ENCODE results near the gene ZNF544.

The ZNF544 gene

GRCh38 chr19:58228585-58229254 lies at the start of gene ZNF544:
TSS of gene ZNF544 (plus strand) at chr19:58228914. CDS start at chr19:58244024, 15,110 bp downstream.
- peak; percentile 22 to 37 for DNase-seq (ENCODE audit: low read depth in 2 of 2)

- peak; percentile 15 to 38 for DNase-seq (ENCODE audit: low read depth in 2 of 2)
Measured at GRCh38 chr19:58181902-58182576, 46.7 kb upstream of the ZNF544 start.

GRCh38 chr19:58182577-58182988 lies 46.1 kb upstream of the ZNF544 start:
- DNase-seq (ENCODE audit: low read depth in 2 of 2), result peak in 1 of 2 donors; percentile 72

GRCh38 chr19:58182989-58183816 lies 45.5 kb upstream of the ZNF544 start, which contains the start of gene ZNF274:
TSS of gene ZNF274 (plus strand) at chr19:58183061. CDS start at chr19:58183966, 905 bp downstream.
- DNase-seq (ENCODE audit: low read depth in 2 of 2), result peak; percentile 85 to 87

- no peak for DNase-seq (ENCODE audit: low read depth in 2 of 2)
Measured at GRCh38 chr19:58183817-58184215, 44.9 kb upstream of the ZNF544 start.

GRCh38 chr19:58196901-58197616 lies 31.7 kb upstream of the ZNF544 start:
- DNase-seq (ENCODE audit: low read depth in 2 of 2), result no peak

DNA sequence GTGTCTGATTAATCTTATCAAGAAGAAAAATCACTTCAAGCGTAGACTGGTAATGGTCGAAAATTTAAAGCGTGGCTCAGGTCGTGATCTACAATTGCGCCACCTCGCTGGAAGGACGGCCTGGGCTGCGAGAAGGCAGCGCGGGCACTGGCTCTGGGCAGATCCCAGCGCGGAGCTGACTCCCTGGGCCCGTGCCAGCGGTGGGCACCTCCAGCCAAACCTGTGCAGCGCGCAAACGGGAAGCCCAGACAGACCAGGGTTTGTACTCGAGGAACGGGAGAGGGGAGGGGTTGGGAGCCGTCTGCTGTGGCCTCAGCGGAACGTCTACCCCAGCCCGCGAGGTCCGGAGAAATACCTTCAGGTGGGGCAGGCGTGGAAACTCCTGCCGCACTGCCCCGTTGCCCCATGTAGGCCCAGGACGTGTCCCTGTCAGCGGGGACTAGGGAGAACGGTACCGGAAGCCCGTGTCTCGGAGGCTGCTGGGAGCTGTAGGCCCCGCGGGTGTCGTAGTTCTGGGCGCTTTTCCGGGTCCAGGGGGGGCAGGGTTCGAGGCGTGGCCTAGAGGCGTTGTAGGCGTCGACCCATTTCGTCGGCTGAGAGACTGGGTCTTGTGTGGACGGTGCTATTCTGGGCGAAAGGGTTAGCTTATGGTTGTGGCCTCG lies 24.8 kb upstream of the ZNF544 start:
- DNase-seq (ENCODE audit: low read depth in 2 of 2), result no peak

- no peak for DNase-seq (ENCODE audit: low read depth in 2 of 2)
Measured at GRCh38 chr19:58204566-58204965, 24.1 kb upstream of the ZNF544 start.

DNA sequence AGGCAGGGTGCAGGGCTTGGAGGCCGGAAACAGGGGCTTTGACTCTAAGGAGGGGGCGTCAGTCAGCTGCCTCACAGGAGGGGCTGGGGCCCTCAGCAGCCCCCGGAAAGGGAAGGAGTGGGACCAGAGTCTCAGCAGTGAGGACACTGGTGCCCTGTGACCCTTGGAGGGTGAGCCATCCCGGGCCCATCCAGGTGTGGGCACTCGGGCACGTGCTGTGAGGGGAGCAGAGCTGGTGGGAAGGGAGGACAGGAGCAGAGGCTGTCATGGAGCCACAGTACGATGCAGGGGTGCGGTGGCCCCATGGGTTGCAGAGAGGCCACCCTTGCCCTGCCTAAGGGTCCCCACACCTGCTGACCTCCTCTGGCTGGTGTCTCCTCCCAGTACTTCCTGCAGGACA lies 19.1 kb upstream of the ZNF544 start:
- no peak for DNase-seq (ENCODE audit: low read depth in 2 of 2)

- DNase-seq (ENCODE audit: low read depth in 2 of 2), result no peak
Measured at GRCh38 chr19:58212336-58213074, 16.2 kb upstream of the ZNF544 start.

DNA sequence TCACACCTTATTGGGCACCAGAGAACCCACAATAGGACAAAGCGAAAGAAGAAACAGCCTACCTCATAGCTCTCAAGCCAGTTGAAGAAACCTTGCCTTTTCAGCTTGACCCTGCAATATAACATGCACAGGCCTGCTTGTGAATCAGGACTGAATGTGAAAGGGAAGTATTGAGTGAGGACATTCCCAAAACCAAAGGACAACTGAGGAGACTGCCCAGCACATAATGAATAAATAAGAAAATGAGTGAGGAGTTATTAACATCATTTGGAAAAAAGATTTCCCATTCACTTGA lies 15.7 kb upstream of the ZNF544 start:
- DNase-seq (ENCODE audit: low read depth in 2 of 2), result no peak

DNA sequence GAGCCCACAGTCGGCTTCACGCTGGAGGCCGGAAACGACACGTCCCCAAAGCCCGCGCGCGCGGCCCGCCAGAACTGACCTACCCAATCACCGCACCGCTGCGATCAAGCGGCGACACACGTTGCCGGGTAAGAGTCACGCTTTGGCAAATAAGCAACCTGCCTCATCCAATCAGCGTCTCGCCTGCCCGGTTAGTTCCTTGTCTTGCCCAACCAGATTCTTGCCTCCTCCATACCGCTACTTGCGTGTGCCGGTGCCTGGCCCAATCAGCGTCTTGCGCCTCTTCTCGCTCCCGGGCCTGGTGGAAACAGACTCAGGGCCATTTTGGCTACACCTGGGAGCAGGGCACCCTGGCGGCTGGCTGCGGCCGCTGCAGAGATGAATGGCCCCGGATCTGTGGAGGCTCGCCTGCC lies 11.6 kb upstream of the ZNF544 start:
- no peak for DNase-seq (ENCODE audit: low read depth in 2 of 2)

DNA sequence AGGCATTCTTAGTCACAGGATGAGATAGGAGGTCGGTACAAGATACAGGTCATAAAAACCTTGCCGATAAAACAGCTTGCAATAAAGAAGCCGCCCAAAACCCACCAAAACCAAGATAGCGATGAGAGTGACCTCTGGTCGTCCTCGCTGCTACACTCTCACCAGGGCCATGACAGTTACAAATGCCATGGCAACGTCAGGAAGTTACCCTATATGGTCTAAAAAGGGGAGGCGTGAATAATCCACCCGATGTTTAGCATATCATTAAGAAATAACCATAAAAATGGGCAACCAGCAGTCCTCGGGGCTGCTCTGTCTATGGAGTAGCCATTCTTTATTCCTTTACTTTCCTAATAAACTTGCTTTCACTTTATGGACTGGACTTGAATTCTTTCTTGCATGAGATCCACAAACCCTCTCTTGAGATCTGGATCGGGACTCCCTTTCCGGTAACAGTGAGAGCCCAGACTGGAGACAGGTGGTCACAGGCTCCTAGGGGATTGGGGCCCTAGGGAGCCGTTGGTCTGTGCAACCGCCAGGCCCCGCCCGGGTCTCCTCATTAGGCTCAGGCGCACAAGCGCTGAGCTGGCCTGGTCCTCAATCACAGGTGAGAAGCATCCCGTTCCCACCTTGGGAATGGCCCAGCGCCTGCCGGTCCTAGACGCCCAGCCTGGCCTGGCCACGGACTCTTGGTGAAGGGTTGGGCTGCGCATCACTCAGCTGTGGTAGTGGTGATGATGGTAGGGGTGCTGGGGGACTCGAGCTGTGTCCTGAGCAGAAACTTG lies 10.9 kb upstream of the ZNF544 start:
- DNase-seq (ENCODE audit: low read depth in 2 of 2), result no peak

DNA sequence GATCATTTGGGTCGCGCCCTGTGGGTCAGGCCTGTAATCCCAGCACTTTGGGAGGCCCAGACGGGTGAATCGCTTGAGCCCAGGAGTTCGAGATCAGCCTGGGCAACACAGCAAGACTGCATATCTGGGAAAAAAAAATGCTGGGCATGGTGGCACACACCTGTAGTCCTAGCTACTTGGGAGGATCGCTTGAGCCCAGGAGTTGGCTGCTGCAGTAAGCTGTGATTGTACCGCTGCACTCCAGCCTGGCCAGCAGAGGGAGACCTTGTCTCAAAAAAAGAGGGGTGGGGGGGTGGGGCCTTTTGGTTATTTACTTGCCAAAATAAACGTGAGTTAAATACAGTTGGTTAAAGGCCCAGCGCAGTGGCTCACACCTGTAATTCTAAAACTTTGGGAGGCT lies 9.8 kb upstream of the ZNF544 start:
- no peak for DNase-seq (ENCODE audit: low read depth in 2 of 2)

DNA sequence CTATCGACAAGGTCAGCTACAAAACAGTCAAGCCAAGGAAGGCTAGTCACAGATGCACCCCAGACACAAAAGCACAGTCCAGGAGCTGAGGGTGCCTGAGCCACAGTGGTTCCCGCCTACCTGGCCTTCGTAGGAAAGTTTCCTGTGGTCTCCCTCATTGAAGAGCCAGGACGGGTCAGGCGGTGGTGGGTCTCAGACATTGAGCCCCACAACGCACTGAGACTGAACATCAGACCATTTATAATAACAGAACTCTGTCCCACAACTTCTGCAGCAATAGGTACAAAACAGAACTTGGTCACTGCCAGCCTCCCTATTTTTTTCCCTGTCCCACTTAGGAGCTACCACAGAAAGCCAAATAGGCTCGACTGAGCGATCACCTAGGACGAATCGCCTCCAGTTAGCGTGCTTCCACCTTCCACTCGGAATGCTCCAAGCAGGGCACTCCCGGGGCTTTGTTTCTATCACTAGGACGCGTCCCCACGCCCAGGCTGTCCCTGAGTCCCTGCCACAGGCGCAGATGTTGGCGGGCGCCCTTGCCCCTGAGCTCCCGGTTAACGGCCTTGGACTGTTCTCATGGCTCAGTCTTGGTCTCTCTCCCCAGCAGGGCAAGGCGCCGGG lies 640 bp upstream of the ZNF544 start:
- no peak for DNase-seq (ENCODE audit: low read depth in 2 of 2)

DNA sequence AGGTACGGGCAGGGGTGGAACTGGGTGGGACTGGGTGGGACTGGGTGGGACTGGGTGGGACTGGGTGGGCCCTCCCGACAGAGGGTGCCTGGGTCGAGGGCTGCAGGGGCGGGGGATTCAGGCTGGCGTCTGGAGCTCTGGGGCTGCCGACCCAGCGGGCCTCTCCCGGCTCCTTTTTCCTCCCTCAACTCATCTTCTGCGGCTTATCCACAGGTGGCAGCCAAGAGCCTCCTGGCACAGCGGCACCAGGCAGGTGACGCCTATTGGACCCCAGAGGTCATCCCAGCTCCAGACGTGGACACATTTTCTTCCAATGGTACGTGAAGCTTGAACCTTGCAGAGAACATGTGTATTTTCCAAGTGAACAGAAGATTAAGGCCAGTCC lies 533 bp downstream of the ZNF544 start:
- no peak for DNase-seq (ENCODE audit: low read depth in 2 of 2)

- DNase-seq (ENCODE audit: low read depth in 2 of 2), result no peak
Measured at GRCh38 chr19:58237324-58237723, 8.6 kb downstream of the ZNF544 start.

DNA sequence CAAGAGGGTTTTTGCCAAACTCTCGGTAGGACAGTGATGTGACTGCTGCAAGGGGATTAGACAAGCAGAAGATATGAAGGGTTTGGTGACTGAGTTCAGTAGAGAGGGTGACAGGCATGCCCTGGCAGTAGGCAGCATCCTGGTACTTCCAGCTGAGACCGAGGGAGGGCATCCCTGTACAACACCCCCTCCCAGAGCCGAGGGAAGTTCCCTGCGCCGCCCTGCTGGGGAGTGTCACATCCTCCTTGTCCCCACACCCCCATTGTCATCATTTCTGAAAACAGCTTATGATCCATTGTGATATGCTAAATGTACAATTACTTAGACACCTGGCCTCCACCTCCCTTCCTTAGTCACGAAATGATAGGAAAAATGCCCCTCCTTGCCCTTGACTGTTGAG lies 14.6 kb downstream of the ZNF544 start:
- no peak for DNase-seq (ENCODE audit: low read depth in 2 of 2)

GRCh38 chr19:58248886-58249285 lies 20.2 kb downstream of the ZNF544 start:
- no peak for DNase-seq (ENCODE audit: low read depth in 2 of 2)
